Spinal cord (tissue), 10 donors: ENCODE results near the gene MRPS33. TPM values are rescaled to one million over a fixed set of nuclear protein-coding genes. Genes with fewer than 3 reads are reported as not detected.
A peak's percentile ranks its signal among the peaks of the same experiment; 100 is the strongest.
"Not testable (repeated sequence)": the region's sequence is repeated elsewhere in the genome, so short reads cannot be mapped to it uniquely, and the experiment has no call there.

Source experiments
- DNase-seq, 6 donors: peaks; one replicate each; pipeline versions ENCODE4 v3.0.0 to v3.0.0-alpha.2; 2013 to 2015; ENCODE audit warnings: low spot score in 6 of 6, low read depth in 4 of 6
- H3K27ac ChIP-seq: one replicate; pipeline ENCODE4 v1.5.1; 2013; ENCODE audit warnings: low read depth, low read length, control low read depth
- H3K27me3 ChIP-seq: one replicate; pipeline ENCODE4 v1.6.1; 2013; ENCODE audit warnings: low read length; ENCODE audit not compliant: control insufficient read depth, insufficient read depth
- H3K36me3 ChIP-seq: one replicate; pipeline ENCODE4 v1.6.1; 2013; ENCODE audit warnings: low read length; ENCODE audit not compliant: control insufficient read depth, insufficient read depth
- H3K4me1 ChIP-seq: one replicate; pipeline ENCODE4 v1.6.1; 2013; ENCODE audit warnings: low read length; ENCODE audit not compliant: control insufficient read depth, insufficient read depth
- H3K4me3 ChIP-seq: one replicate; pipeline ENCODE4 v1.5.1; 2013; ENCODE audit warnings: low read depth, low read length, control low read depth
- H3K9me3 ChIP-seq: one replicate; pipeline ENCODE4 v1.6.1; 2013; ENCODE audit warnings: low read length; ENCODE audit not compliant: control insufficient read depth, insufficient read depth
- WGBS: methylation state at CpG from one replicate; pipeline ENCODE4 v1.1.5; 2013; ENCODE audit warnings: missing lambda C conversion rate; ENCODE audit not compliant: insufficient coverage; 5-methylcytosine and 5-hydroxymethylcytosine counted together
- polyA plus RNA-seq, 2 donors: library from polyadenylated mRNA; unstranded; fragments of 120-200 nt; gene quantifications; one replicate each; pipeline ENCODE4 v1.2.1, GENCODE V29; 2013; ENCODE audit not compliant: insufficient read length in 2 of 2
- total RNA-seq, 2 donors: library from RNA; depleted of rRNA in 1 of 2; stranded (reverse); fragments of 120-200 nt in 1 of 2; fragments of >200 nt in 1 of 2; gene quantifications; one replicate each; pipeline versions ENCODE4 v1.2.3 to v1.2.4, GENCODE V29; 2013 to 2014
- donor health status: healthy.

MRPS33 gene
- total and polyA plus RNA-seq, 4 donors: 27.5 to 77.6 (median 66.7) TPM

DNA sequence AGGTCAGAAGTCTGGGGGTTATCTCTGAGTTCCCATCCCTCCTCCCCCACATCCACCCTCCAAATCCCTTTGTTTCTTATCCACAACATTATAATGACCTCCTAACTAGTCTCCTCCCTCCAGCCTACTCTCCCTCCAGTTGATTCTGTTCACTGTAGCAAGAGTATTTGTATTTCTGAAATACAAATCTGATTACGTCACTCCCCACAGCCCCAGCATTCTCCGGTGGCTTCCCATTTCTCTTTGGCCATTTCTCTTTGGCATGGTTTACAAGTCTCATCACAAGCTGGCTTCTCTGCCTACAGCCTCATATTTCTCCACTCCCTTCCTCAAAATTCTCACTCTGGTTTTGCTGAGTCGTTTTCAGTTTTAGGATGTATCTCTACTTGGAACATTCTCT is 24.6 kb upstream of the MRPS33 start:
- H3K9me3 ChIP-seq: no peaks in the 10 kb centered on the region
- H3K4me3 ChIP-seq: no peak overlapping the region
- no peaks in the 10 kb centered on the region for H3K27me3 ChIP-seq
- no peak for DNase-seq
- WGBS: 100% methylated on average over 2 of the region's 3 CpGs
- H3K27ac ChIP-seq: no peak overlapping the region
- H3K4me1 ChIP-seq: no peaks in the 10 kb centered on the region
- H3K36me3 ChIP-seq: no peaks in the 10 kb centered on the region

DNA sequence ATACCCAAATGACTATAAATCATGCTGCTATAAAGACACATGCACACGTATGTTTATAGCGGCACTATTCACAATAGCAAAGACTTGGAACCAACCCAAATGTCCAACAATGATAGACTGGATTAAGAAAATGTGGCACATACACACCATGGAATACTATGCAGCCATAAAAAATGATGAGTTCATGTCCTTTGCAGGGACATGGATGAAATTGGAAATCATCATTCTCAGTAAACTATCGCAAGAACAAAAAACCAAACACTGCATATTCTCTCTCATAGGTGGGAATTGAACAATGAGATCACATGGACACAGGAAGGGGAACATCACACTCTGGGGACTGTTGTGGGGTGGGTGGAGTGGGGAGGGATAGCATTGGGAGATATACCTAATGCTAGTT is 23.3 kb upstream of the MRPS33 start:
- H3K27ac ChIP-seq, DNase-seq, H3K4me1 ChIP-seq, H3K27me3 ChIP-seq, H3K36me3 ChIP-seq, H3K9me3 ChIP-seq, H3K4me3 ChIP-seq: not testable (repeated sequence)
- WGBS: no CpG with 5 or more reads among the region's 3 CpGs

GRCh38 chr7:141032539-141033323 is 18.0 kb upstream of the MRPS33 start:
- H3K36me3 ChIP-seq, H3K27me3 ChIP-seq, H3K4me3 ChIP-seq, H3K4me1 ChIP-seq, DNase-seq, H3K27ac ChIP-seq, H3K9me3 ChIP-seq: not testable (repeated sequence)
- 80% methylated on average over 16 of the region's 33 CpGs for WGBS

GRCh38 chr7:141028767-141029166 is 14.0 kb upstream of the MRPS33 start:
- no peaks in the 10 kb centered on the region for H3K27me3 ChIP-seq
- no peak overlapping the region for H3K4me3 ChIP-seq
- peaks cover 2% of the 10 kb centered on the region for H3K9me3 ChIP-seq
- no peaks in the 10 kb centered on the region for H3K4me1 ChIP-seq
- DNase-seq: no peak
- no peak overlapping the region for H3K27ac ChIP-seq
- WGBS: 100% methylated on average over 1 of the region's 3 CpGs
- H3K36me3 ChIP-seq: no peaks in the 10 kb centered on the region

- Histone ChIP-seq H3K9me3 (peaks cover 2% of the 10 kb centered on the region), H3K27ac (no peak overlapping the region), H3K27me3 (no peaks in the 10 kb centered on the region), H3K36me3 (no peaks in the 10 kb centered on the region), H3K4me1 (no peaks in the 10 kb centered on the region), H3K4me3 (no peak overlapping the region)
- DNase-seq: no peak
- WGBS: 63% methylated on average over 3 of the region's 3 CpGs
Observed at GRCh38 chr7:141027043-141027442, 12.3 kb upstream of the MRPS33 start.

DNA sequence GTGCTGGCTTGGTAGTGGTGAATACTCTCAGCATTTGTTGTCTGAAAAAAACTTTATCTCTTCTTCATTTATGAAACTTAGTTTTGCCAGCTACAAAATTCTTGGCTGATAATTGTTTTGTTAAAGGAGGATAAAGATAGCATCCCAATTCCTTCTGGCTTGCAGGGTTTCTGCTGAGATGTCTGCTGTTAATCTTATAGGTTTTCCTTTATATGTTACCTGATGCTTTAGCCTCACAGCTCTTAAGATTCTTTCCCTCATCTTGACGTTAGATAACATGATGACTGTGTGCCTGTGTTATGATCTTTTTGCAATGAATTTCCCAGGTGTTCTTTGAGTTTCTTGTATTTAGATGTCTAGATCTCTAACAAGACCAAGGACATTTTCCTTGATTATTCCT is 9.9 kb upstream of the MRPS33 start:
- Histone ChIP-seq H3K27ac (no peak overlapping the region), H3K4me3 (no peak overlapping the region), H3K27me3 (no peaks in the 10 kb centered on the region), H3K4me1 (no peaks in the 10 kb centered on the region), H3K36me3 (no peaks in the 10 kb centered on the region), H3K9me3 (peaks cover 2% of the 10 kb centered on the region)
- DNase-seq: no peak
- no CpG with 5 or more reads among the region's 1 CpG for WGBS

GRCh38 chr7:141023295-141023694 is 8.5 kb upstream of the MRPS33 start:
- H3K36me3 ChIP-seq: no peaks in the 10 kb centered on the region
- DNase-seq: no peak
- no peaks in the 10 kb centered on the region for H3K27me3 ChIP-seq
- no CpG with 5 or more reads among the region's 1 CpG for WGBS
- no peak overlapping the region for H3K27ac ChIP-seq
- peaks cover 2% of the 10 kb centered on the region for H3K9me3 ChIP-seq
- no peak overlapping the region for H3K4me3 ChIP-seq
- no peaks in the 10 kb centered on the region for H3K4me1 ChIP-seq

GRCh38 chr7:141017555-141017954 is 2.8 kb upstream of the MRPS33 start:
- no peaks in the 10 kb centered on the region for H3K36me3 ChIP-seq
- no peaks in the 10 kb centered on the region for H3K9me3 ChIP-seq
- no CpG with 5 or more reads among the region's 3 CpGs for WGBS
- no peak overlapping the region for H3K27ac ChIP-seq
- H3K27me3 ChIP-seq: peaks cover 5% of the 10 kb centered on the region
- H3K4me3 ChIP-seq: no peak overlapping the region
- DNase-seq: no peak
- H3K4me1 ChIP-seq: no peaks in the 10 kb centered on the region

GRCh38 chr7:141016349-141016748 is 1.6 kb upstream of the MRPS33 start:
- Histone ChIP-seq H3K4me1 (no peaks in the 10 kb centered on the region), H3K27ac (no peak overlapping the region), H3K27me3 (peaks cover 5% of the 10 kb centered on the region), H3K36me3 (no peaks in the 10 kb centered on the region), H3K4me3 (no peak overlapping the region), H3K9me3 (no peaks in the 10 kb centered on the region)
- no peak for DNase-seq

GRCh38 chr7:141014125-141014523 is 628 bp downstream of the MRPS33 start:
- Histone ChIP-seq H3K27me3 (peaks cover 5% of the 10 kb centered on the region), H3K27ac (peak overlapping the region; percentile 86), H3K9me3 (no peaks in the 10 kb centered on the region), H3K4me1 (no peaks in the 10 kb centered on the region), H3K36me3 (peaks cover 8% of the 10 kb centered on the region), H3K4me3 (peak overlapping the region; percentile 83)
- WGBS: 3% methylated on average over 11 of the region's 14 CpGs
- DNase-seq: peak in 2 of 6 donors; percentile 22 to 26
